ENCODE results near the gene STAC2.
"Not testable (repeated sequence)": the region's sequence is repeated elsewhere in the genome, so short reads cannot be mapped to it uniquely, and the experiment has no call there.

The STAC2 gene, protein sequence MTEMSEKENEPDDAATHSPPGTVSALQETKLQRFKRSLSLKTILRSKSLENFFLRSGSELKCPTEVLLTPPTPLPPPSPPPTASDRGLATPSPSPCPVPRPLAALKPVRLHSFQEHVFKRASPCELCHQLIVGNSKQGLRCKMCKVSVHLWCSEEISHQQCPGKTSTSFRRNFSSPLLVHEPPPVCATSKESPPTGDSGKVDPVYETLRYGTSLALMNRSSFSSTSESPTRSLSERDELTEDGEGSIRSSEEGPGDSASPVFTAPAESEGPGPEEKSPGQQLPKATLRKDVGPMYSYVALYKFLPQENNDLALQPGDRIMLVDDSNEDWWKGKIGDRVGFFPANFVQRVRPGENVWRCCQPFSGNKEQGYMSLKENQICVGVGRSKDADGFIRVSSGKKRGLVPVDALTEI

GRCh38 chr17:39225308-39225958 lies at the start of gene STAC2:
TSS of gene STAC2 (minus strand) at chr17:39225945. CDS start at chr17:39225502, 443 bp downstream.
- no peak for FAIRE-seq

DNA sequence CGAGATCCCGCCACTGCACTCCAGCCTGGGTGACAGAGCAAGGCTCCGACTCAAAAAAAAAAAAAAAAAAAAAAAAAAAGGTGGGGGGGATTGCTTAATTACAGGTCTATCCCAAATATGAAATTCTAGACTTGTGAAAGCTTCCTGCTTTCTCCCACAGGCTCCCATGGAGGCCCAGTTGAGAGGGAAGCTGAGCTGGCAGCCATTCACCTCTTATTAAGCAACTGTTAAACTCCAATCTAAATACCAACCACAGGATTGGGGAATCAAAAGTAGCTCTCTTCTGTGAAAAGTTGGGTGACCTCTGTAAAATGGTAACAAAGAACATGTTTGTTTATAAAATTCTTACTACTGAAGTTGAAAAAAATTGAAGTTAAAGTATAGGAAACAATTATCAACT lies 45.8 kb upstream of the STAC2 start:
- no peak for FAIRE-seq

DNA sequence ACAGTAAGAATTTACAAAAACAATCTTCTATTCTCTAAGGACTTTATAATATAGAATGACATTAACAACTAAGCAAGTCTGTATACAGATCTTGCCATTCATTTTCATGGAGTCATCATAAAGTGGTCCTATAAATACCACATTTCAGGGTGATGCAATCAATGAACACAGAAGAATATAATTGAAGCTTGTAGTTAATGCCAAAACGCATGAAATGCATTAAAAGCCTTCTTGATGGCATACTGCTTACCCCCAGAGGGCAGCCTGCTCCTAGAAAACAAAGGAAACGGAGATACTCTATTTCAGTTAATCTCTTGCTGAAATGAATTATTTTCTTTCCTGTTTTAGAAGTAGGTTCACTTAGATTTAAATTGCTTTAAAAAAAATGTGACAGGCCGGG lies 45.2 kb upstream of the STAC2 start:
- no peak for FAIRE-seq

DNA sequence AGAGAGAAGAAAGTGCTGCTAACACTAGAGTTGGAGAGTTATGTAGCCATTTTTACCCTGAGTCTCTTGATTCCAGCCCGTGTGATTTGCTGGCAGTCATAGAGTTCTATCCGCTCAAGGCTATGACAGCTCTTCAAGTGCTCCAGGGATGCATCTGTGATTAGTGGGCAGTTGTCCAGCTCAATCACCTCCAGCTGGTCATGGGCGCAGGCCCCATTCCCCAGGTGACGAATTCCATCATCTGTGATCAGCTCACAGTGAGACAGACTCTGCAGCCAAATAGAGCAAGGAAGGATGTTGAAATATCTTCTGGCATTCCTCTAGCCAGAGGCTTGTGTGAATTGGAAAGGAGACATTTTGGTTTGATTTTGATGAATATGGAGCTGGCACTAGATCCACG lies 38.4 kb upstream of the STAC2 start:
- no peak for FAIRE-seq

GRCh38 chr17:39261286-39261685 lies 35.5 kb upstream of the STAC2 start:
- FAIRE-seq, result no peak

DNA sequence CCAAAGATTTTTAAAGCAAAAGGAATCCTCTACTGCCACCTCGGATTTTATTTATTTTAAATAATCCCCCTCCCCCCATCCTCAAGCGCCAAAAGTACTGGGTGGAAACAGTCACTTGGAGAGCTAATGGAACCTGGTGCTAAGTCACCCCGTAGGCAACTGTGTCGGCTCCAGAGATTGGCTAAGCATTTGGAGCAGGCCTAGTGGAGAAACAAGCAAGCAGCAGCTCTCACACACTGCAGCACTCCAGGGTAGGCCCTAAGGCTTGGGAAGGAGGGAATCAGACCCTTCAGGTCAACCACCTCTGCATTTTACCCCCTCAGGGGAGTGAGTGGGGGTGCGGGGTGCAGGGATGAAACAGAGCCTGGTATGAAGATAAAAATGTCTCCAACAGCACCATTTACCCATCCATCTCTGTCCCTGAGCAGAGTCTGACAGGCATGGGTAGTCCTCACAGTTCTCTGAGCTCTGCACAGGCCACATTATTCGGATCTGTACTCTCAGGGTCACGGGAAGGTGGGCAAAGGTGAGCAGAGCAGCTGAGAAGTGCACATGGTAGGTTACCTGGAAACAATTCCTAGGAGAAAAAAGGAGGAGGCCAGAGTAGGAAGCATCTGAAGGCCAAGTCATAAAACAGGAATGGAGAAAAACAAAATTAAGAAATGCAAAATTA lies 27.2 kb upstream of the STAC2 start:
- no peak for FAIRE-seq

DNA sequence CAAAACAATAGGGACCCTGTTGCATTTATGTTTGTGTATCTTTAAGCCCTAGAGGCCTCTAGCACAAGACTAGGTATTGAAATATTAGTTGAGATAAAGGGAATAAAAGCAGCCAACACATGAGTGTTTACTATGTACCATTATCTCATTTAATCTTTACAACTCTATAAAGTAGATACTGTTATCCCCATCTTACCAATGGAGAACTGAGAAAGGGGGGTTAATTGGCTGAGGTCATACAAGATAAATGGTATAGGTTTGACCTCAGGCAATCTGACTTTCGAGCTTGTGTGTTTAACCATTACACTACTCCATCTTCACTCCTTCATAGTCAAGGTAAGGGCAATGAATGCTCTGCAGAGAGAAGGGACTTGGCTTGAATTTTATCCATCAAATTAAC lies 26.3 kb upstream of the STAC2 start:
- FAIRE-seq, result no peak

DNA sequence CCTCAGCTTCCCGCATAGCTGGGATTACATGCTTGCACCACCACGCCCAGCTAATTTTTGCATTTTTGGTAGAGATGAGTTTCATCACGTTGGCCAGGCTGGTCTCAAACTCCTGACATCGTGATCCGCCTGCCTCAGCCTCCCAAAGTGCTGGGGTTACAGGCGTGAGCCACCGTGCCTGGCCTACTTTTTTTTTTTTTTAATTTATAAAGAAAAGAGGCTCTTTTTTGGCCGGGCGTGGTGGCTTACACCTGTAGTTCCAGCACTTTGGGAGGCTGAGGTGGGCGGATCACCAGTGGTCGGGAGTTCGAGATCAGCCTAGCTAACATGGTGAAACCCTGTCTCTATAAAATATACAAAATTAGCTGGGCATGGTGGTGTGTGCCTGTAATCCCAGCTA lies 24.3 kb upstream of the STAC2 start:
- FAIRE-seq, result not testable (repeated sequence)

DNA sequence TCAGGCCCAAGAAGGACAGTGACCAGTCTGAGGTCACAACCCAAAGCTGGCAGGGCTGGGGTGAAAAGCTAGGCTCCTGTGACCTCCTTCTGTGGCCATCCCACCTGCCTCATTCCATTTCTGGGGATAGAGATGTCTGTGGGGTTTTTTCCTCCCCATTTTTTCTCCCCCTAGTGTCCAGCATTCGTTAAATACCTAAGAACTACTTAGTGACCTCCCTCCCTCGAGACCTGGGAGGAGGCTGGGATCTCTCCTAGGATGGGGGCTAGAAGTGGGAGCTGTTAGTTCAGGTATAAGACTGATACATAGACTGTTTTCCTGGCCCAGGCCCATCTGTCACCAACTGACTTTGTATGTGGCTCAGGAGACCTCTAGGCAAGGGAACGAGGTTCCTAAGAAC lies 20.5 kb upstream of the STAC2 start:
- FAIRE-seq, result no peak

DNA sequence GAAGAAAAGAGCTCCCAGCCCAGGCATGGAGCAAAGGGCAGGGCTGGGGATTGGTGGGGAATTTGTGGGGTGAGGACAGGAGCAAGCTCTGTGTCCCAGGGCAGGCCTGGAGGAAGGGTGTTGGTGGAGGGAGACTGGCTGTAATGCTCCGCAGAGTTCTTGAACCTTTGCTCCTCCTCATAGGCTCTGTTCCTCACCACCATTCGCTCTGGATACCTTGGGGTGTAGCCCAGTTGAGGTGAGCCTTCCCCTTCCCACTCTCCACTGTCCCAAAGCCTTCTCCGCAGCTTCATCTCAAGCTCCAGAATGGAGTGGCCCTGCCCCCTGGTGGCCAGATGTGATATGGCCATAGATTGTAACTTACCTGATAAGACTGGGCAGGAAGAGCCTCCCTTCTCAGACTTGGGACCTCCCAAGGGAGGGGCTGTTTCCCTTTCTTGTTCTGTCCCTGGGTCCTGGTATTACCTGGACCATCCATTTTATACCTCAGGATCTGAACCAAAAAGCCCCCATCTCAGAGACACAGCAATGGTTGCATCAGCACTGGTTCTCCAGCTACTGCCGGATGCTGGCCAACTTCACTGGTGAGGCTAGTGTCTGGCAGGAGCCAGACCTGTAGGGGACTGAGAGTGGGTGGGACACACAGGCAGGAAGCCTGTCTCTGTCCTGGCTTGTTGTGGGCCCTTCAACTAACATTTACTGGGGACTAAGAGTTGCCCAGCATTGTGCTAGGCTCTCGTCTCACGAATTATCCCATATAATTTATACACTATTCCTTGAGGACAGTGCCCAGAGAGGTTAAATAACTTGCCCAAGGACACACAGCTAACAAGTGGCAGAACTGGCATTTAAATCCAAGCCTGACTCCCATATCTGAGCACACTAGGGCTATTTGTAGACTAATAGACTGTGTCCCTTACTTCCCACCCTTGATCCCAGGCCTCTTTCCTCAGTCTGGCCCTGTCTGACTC lies 19.1 kb upstream of the STAC2 start:
- no peak for FAIRE-seq

DNA sequence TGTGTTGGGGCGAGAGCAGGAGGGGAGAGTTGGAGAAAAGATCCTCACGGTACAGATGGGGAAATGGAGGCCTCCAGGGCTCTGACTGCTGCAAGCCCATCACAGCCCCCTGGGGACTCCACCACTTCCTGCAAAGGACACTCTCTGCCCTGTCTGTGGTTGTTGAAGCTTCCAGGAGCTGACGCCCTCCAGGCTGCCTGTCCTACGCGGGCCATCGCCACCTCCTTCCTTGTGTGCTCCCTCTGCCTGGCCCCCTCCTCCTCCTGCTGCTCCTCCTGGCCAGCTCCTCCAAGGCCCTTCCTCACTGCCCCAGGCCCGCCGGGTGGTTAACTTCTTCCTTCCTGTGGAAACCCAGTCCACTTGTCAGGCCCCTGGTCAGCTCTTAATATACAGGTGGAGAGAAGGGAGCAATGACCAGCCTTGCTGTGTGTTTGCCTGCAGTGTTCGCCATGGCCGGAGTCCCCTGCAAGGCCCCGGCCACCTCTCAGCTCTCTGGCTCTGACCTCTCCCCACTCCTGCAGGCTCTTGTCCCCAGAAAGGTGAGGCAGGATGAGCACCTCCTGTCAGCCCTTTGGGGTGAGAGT lies 18.4 kb upstream of the STAC2 start:
- no peak for FAIRE-seq

- FAIRE-seq, result no peak
These were observed 17.4 kb upstream of the STAC2 start for GRCh38 chr17:39243155-39243554.

- FAIRE-seq, result no peak
These were observed 14.9 kb upstream of the STAC2 start for GRCh38 chr17:39240631-39241030.

GRCh38 chr17:39239640-39240314 lies 14.0 kb upstream of the STAC2 start:
- FAIRE-seq, result no peak

DNA sequence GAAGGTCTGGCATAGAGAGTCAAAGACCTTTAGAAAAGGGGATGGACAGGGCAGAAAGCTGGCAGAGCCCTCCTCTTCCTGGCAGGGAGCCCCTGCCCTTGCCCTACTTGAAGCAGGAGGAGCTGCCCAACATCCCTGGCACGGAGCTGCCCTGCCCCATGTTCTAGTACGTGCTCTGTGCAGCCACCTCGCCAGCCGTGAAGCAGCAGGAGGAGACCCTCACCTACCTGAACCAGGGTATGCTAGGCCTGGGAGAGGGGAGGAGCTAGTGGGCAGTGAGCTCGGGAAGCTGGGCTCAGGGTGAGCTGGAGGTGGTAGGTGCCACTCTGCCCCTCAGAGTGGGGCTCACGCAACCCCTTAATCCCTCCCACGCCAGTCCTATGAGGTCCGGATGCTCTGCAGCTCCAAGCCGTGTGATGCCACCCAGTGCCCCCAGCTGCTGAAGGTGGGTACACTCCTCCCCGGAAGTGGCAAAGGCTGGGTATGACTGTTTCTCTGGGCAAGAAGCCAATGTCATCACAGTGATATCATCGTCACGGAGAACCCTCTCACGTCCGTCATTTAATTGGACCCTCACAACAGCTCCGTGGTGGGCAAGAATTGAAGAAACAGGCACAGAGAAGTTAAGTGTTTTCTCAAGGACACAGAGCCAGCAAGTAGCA lies 12.7 kb upstream of the STAC2 start:
- FAIRE-seq, result no peak

DNA sequence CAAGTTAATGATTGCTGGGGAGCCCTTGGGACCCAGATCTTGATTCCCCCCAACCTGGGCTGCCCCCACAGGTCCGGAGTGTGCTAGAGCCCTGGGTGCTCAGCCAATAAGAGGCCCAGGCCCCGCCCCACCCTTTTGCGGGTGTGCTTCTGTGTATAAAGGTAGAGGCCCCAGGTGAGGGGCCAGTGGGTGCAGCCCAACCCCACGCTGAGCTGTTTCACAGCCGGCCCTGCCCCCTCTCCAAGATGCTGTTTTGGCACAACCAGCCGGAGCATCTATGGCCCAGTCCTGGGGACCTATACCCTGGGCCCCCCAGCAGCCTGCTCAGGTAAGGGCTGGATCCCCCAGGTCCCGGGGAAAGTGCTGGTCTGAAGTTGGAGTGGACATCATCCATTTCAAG lies 11.8 kb upstream of the STAC2 start:
- FAIRE-seq, result no peak

DNA sequence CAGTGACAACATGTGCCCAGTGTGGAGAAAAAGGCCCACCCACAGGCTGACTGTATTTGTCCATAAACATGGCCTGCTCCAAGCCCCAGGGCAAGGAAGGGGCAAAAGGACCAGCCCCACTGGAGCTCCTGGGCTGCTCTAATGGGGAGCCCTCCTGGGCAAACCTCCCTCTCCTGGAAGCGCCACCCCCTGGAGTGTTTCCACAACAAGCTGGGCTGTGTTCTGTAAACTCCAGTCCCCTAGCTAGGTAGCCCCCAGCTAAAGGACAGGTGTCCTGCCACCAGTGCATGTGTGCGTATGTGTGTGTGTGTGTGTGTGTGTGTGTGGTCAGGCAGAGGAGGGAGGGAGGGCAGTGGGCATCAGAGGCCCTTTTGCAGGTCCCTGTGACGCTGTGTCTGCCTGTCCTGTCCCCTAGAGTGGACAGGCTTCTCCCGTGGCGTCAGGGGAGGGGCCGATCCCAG lies 11.3 kb upstream of the STAC2 start:
- FAIRE-seq, result no peak

DNA sequence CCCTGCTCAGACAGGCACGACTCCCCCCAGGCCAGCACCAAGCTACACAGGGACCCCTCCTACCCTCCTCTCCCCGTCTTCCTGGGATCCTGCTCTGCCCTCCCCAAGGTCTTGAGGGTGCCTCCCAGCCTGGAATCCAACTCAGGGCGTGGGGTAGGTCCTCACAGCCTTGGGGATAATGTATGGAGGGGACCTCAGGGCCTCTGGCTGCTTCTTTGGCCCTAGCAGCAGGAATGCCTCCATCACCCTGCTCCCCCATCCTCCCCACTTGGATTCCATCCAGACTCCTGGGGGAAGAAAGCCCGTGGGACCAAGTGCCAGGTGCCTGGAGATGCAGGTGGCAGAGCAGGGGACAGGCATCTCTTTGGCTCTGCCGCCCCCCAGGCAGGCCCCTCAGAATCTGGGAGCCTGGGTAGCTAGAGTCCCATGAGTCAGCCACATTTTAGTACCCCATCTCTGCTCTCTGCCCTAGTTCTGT lies 10.7 kb upstream of the STAC2 start:
- no peak for FAIRE-seq

DNA sequence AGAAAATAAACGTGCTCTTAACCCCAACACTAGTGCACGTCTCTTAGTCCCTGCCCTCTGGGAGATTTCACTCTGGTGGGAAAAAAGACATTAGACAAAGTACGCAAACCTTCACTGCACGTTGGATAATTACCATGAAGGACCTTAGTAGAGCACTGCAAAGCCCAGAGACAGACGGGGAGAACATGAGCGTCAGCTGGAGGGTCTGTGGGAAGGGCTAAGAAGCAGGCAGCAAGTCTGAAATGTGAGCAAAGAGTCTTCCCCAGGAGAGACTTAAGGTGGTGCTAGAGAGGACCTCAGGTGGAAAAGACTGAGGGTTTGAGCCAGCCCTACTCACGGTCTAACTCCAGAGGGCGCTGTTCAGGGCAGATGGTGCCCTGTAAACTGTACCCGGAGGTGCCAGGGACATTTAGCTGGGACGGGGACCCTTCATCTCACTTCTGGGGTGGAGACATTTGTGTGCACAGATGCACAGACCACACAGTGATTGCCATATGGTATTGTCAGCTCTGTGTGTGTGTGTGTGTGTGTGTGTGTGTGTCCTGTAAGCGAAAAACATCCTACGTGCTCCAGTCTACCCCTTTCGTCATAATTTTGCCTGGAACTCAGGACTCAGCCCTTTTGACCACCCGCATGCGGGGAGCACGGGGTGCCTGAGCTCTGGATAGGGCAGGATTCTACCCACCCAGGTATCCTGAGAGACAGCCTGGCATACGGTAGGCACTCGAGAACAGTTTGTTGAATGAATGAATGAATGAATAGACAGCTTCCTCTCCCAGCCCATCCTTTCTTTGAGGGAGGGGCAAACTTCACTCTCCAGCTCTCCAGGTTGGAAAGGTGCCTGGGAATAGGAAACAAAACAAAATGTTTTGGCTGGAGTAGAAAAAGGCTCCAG lies 10.1 kb upstream of the STAC2 start:
- no peak for FAIRE-seq
